ENCODE measurements around the gene HIGD2A.

Gene HIGD2A, protein sequence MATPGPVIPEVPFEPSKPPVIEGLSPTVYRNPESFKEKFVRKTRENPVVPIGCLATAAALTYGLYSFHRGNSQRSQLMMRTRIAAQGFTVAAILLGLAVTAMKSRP

DNA sequence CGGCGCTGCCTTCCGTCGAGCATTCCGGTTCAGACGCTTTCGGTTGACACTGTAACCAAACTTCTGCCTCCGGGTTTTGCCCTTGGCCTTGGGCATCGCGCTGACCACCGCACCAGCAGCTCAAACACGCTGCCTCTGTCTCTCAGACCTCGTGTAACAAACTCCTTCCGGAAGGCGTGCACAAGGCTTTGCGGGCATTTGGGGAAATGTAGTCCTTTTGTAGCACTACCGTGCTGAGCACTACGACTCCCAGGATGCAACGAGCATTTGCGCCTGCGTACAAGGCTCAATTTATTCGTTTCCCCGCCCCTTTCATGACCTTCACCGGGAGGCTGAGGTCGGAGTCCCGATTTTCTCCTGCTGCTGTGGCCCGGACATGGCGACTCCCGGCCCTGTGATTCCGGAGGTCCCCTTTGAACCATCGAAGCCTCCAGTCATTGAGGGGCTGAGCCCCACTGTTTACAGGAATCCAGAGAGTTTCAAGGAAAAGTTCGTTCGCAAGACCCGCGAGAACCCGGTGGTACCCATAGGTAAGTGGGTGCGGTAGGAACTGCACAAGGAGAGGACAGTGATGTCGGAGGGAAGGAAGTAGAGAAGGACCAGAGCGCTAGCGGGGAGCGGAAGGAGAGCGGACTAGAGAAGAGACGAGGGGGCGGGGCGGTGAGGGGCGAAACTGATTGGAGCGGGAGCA is at the start of gene HIGD2A, which contains the start of gene NOP16:
Gene HIGD2A (plus strand): TSS at position 308 of the 691 bp plus-strand sequence. CDS start 69 bp downstream, at position 377.
Gene NOP16 (minus strand): TSS at position 155 of the 691 bp plus-strand sequence. CDS start 59 bp downstream, at position 96.
- in situ Hi-C loops (cut with MboI; ENCODE audit: low sequenced_read_pairs): no loop called here

DNA sequence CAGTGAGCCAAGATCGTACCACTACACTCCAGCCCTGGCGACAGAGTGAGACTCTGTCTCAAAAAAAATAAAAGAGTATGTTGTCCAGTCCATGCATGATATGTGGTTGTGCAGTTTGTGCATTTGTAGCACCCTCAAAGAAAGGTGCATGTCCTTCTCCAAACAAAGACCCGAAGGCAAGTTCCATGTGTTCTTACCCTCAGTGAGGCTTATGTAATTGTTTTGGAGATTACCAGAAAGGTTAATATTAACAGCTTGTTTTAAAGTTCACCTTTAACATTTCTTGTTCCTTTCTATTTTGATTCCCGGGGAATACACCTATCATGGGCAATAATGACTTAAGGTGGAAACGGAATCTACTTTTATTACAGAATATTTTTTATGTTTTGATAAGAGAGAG is 49.2 kb upstream of the HIGD2A start:
- in situ Hi-C loops (cut with MboI; ENCODE audit: low sequenced_read_pairs): no loop called here

DNA sequence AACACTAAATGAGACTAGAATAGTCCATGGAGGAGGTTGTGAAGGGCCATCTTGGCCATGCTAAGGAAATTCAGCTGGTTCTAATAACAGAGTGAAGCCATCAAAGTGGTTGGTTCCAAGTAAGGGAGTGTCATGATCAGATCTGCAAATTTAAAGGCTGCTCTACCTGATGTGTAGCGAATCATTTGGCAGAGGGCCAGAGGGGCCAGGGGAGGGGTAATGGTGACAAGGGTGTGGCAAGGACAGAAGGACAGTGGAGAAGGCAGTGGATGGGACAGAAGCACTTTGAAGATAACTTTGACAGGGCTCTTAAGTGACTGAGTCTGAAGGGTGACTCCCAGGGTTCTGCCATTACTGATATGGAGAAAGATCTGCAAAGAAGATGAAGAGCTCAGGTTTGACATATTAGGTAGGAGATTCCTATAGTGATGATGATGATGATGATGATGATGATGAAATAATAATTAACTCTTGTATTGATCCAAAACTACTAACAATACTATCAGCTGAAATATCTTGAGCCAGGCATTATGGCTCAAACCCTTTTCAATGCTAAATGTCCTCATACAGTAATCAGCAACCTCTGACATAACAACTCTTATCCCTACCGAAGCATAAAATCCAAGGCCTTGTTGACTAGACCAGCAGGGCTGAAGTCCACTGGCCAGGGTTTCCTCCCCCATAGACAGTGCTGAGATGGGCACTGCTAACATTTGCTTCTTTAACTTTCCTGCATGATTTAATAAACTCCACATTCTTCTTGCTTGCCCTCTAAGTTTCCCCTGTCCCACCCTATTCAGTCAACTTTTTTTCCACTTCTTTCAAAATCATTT is 47.0 kb upstream of the HIGD2A start:
- in situ Hi-C loops (cut with MboI; ENCODE audit: low sequenced_read_pairs): no loop called here

DNA sequence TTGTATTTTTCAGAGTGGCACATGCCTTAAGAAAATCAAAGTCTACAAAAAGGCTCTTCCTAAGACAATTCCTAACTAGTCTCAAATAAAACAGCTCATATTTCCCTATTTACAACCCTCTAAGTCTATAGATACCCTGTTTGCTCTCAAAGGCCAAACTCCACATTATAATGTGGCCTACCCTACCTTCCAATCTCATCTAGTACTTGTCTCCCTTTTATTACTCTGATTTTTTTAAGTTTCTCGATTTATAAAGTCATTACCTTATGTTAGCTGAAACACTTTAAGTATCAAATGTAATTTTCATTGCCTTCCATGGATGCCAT is 46.4 kb upstream of the HIGD2A start:
- in situ Hi-C loops (cut with MboI; ENCODE audit: low sequenced_read_pairs): no loop called here

DNA sequence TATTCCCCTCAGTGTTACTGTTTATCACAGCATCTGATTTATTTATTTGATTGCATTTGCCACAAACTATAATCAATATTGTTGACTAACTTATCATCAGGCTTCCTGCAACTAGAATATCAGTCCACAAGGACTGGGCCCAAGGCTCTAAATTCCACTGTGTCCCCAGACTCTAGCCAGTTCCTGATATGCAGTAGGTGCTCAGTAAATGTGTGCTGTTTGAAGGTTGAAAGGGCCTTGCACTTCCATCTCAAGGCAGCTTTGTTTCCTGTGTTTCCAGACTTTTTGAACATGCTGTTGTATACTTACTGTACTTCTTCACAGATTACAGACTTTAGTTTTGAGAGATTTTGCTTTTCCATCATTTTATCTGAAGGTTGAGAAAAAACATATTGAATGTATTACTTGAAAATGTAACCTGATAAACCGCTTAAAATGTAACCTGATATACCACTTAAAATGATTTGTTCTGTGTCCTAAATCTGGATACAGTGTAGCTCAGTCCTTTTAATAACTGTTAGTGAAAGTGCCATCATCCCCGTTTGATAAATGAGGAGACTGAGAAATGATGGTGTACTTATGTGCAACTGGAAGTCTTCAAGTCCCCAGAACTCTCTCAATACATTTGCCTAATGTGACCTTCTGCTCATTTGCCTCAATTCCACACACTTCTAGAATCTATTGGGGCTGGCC is 45.6 kb upstream of the HIGD2A start:
- in situ Hi-C loops (cut with MboI; ENCODE audit: low sequenced_read_pairs): no loop called here

DNA sequence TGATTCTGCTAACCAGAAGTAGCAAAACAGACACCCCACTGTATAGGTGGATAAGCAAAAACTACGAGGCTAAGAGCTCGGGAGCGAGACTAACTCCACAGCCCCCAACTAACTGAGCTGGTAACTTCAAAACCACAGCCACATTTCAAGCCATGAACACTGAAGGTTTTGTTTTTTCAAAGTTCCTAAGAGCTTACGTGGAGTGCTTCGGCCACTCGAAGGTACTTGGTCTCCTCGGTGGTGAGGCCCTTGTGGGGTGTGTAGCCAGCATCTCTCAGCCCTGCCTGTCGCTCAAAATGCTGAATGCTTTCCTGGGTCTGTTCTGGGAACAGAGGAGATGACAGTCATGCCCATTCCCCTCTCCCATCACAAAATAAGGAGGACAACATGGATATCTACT is 38.1 kb upstream of the HIGD2A start:
- in situ Hi-C loops (cut with MboI; ENCODE audit: low sequenced_read_pairs): no loop called here

DNA sequence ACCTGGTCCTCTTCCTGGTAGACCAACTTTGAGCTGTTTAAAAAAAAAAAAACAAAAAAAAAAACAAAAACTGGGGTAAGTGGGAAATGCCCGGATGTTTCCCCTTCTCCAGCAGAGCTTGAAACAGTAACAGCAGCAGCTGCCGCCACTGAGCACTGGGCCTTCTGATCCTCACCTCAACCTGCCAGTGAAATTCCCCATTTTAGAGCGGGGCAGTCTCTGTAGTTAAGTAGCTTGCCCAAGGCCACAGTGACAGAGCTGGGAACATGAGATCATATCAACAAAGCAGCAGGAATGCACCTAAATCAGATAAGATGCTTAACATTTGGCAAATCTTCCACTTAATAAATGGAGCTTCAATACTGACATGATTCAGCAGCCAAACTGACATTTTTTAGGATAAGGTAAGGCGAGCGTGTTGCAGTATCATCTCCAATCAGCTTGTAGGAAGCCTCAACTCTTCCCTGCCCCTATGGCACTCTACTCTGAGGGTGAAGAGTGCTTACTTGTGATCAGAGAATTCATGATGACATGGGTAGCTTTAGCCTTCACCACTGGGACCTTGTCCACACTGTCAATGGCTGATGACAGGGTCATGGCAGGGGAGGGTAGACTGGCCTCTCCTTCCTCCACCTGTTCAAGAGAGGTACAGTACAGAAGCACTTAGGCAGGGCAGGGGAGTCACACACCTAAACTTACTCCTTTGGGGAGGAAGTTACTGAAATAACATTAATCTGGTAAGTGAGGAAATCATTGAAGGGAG is 36.3 kb upstream of the HIGD2A start:
- in situ Hi-C loops (cut with MboI; ENCODE audit: low sequenced_read_pairs): no loop called here

DNA sequence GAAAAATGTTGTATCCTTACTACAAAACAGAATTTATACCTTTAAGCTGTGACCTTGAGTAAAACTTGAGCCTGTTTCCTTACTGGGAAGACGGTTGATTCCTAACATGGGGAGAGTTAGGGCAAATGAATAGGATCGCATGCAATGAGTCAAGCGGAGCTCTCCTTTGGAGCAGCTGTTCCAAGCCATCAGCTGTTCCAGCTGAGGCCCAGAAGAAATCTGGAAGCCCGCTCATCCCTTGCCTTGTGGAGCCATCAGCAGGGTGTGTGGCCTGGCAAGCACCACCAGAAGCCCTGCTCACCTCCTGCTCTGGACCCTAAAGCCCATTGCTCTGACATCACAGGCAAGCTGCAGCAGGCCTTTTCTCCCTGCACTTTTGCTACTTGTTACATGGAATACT is 35.0 kb upstream of the HIGD2A start:
- in situ Hi-C loops (cut with MboI; ENCODE audit: low sequenced_read_pairs): no loop called here

DNA sequence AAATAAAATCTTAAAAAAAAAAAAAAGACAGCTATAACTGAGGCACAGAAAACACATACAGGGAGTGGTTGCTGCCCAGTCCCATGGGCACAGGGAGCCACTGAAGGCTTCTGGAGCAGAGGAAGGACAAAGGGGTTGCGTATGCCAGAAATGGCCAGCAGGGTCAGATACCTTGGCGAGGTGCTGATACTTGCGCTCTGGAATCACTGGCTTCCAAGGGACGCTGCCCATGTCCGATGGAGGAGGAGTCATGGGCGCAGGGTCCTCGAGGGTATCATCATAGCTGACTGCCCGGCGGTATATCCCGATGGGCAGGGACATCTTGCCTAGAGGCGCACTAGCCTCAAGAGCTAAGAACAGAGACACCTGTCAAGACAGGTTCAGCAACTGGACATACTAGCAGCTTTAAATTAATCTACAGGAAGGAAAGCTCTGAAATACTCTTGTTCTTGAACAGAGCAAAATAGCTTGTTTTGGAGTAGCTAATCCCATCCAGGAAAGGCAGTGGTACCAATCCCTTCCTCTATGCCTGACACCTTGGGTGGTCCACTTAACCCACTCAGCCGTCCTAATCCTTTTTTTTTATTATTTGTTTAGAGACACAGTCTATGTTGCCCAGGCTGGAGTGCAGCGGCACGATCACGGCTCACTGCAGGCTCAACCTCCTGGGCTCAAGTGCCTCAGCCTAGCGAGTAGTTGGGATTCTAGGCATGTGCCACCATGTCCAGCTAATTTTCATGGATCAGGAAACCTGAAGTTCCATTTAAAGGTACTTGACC is 33.0 kb upstream of the HIGD2A start:
- in situ Hi-C loops (cut with MboI; ENCODE audit: low sequenced_read_pairs): no loop called here

DNA sequence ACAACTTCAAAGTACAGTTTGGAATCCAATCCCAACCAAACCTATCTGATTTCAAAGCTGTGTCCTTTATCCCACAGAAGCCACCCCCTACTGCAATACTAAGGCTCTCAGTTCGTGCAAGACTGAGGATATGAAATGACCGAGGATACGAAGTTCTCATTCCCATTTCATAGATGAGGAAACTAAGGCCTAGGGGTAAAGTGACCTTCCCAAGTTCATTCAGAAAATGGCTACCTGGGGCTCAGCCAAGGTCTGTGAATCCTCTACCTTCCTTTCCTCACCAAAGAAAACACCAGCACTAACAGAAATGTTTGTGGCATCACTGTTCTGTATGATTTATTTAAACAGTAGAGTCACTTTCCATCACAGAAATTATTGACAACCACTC is 32.4 kb upstream of the HIGD2A start:
- in situ Hi-C loops (cut with MboI; ENCODE audit: low sequenced_read_pairs): no loop called here

DNA sequence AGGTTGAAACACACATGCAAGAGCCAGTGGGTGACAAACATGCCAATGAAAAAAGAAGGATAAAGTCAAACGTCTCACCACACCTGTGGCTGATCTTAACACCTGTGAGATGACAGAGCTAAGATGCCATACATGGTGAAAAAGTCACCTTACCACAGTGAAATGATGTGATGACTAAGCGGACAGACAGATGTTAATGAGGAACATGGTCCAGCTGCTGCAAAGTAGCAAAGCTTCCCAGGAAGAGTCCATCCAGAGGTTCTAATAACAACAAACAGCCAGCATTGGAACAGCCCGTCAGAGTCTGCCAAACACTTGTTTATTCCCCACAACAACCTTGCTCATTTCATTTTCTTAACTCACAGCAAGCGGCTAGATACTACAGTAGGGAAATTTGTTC is 28.9 kb upstream of the HIGD2A start:
- in situ Hi-C loops (cut with MboI; ENCODE audit: low sequenced_read_pairs): no loop called here

DNA sequence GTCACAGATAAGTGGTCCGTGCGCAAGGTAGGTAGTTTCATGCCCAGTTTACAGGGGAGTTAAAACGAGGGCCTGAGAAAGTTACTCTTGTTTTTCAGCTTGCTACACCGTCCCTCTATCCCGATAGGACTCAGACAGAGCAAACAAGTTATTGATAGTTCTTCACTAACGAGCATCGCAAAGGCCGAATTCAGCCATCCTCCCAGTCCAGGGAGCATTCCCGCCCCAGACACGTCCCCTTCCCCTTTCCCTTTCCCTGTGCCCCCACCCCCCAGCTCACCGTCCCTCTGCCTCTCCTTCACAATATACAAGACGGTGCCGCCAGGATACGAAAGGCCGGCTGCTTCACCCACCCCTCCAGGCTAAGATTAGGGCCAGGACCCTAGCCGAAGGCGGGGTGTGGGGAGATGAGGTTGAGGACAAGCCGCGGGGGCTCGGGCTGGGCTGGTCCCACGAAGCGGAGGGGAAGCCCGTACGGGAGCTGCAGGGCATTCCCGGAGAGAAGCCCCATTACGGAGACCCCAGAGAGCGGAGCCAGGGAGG is 27.6 kb upstream of the HIGD2A start:
- in situ Hi-C loops (cut with MboI; ENCODE audit: low sequenced_read_pairs): no loop called here

DNA sequence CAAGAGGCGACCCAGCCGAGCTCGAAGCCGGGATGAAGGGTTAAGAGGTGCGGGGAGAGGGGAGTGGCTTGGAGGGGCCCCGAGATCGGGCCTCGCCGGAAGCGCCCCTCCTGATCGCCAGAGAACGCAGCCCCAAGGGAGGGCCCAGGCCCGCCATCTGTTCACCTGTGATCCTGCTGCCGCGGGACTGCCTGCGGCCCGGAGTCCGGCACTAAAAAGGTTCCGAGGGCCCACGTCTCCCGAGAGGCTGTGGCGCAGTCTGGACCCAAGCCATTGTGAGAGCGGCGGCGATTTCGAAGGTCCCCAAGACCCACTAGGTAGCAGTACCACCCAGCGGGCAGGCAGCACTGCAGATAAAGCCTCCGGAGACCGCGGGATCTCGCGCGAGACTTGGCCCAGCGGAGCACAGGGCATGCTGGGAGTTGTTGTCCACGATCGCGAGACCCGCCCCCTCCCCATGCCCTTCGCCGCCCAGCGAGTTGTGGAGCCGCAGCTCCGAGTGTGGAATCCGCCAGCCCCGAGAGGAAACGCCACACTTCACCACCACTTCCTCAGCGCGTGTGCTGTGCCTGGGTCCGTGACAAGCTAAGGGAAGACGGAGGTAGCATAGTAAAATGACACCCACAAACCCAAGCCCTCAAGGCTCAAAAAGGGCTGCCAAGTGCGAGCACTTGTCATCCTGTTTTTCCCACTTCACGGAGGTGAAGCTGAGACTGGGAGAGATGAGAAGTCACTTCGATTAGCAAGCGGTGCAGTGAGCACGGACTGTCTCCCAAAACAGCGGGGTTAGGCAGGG is 26.9 kb upstream of the HIGD2A start, which contains the start of gene KIAA1191:
Gene KIAA1191 (minus strand): TSS at position 328 of the 796 bp plus-strand sequence. CDS start 2,256 bp downstream, outside the sequence.
- in situ Hi-C loops (cut with MboI; ENCODE audit: low sequenced_read_pairs): no loop called here

DNA sequence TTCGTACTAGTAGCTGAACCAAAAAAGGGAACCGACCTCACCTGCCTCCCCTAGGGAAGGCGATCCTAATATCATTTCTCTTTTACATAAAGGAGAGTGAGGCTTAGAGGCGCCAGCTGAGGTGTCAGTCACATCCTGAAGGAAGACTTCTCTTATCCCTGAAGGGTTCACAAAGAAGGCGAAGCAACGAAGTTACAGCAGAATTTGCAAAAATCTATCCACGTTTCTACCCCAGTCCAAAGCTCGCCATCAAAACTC is 26.4 kb upstream of the HIGD2A start:
- in situ Hi-C loops (cut with MboI; ENCODE audit: low sequenced_read_pairs): no loop called here

DNA sequence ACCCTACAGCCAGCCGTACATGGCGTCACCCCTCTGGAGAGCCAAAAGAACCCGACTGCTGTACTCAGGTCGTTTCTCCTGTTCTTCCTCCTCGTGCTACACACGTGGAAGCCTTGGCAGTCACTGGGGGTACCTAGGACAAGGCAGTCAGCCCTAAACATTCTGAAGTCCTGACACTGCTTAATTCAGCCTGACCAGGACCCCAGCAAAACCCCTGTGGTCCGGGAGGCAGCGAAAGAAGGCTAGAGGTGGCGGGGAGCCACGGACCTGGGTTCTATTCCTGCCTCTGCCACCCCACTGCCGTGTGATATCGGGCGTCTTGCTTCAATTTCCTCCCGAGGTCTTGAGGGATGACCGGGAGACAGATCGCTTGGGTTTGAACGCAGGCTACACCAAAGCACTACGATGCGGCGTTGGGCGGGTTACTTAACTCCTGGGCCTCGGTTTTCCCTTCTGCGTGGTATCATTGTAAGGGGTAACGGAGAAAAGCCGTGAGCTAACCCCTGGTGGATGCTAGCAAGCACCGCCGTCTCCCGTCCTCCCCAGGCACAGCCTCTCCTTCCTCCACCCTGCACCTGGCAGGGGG is 23.7 kb upstream of the HIGD2A start:
- in situ Hi-C loops (cut with MboI; ENCODE audit: low sequenced_read_pairs): no loop called here

DNA sequence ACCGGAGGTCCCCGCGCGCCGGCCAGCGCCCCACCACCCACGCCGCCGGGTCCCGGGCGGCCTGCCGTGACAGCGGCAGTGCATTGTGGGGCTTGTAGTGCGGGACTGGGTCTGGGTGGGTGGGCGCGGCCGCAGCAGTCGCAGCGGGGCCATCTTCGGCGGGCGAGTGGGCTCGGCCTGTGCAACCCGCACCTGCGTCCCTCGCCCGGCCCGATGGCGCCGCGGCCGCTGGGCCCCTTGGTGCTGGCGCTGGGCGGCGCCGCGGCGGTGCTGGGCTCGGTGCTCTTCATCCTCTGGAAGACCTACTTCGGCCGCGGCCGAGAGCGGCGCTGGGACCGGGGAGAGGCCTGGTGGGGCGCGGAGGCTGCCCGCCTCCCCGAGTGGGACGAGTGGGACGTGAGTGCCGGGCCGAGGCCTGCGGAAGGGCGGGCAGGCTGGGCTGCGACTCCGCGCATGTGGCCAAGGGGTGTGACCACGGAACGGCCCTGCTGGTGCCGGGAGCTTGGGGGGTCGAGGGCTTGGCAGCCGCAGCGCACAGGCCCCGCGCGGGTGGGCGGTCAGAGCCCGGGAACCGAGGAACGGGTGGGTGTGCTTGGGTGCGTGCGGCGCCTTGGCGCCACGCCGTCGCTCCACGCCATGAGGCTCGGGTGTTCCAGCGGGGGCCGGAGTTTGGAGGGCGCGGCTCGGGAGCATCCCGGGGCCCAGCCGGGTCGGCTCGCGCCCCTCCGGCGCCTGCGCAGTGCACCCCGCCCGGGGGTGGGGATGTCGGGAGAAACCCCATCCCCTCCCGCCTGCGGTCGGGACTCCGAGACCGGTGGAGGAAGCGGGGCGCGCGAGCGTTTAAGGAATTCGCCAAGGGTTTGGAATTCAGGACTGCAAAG is 23.0 kb upstream of the HIGD2A start, which contains the start of gene ARL10:
Gene ARL10 (plus strand): TSS at position 137 of the 881 bp plus-strand sequence. CDS start 77 bp downstream, at position 214.
- in situ Hi-C loops (cut with MboI; ENCODE audit: low sequenced_read_pairs): no loop called here

DNA sequence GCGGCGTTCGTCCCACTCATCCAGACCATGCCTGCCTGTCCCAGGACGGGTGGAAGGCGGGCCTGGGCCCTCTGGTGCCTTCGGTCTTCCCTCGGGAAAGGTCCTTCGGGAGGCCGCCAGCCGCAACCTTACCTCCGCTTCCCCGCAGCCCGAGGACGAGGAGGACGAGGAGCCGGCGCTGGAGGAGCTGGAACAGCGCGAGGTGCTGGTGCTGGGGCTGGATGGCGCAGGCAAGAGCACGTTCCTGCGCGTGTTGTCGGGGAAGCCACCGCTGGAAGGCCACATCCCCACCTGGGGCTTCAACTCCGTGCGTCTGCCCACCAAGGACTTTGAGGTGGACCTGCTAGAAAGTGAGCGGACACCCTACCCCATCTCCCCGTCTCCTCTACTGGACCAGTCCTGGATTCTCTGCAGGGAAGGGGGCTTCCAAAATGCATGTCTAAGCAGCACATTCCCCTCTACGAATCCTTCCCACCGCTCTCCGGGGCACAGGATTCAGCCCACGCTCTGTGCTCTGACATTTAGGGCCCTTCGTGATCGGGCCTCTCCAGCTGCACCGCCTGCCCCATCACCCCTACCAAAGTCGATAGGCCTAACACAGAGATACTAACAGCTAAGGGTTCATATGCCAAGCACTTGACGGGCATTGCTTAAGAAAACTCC is 22.2 kb upstream of the HIGD2A start:
- in situ Hi-C loops (cut with MboI; ENCODE audit: low sequenced_read_pairs): no loop called here

Data from HL-60/S4 treated with phorbol 12-myristate 13-acetate at 8.2 ng/mL for 4 days and 3 days (cell line).